ENCODE measurements around the gene ARHGEF37. TPM values are rescaled to one million over a fixed set of nuclear protein-coding genes. Genes with fewer than 3 reads are reported as not detected.

The ARHGEF37 gene
- total RNA-seq, 2 experiments from 2014 or later, result 1.1 TPM

GRCh38 chr5:149603210-149603609 lies 21.9 kb downstream of the ARHGEF37 start:
- CTCF ChIA-PET, result no interaction called here
- Mint-ChIP-seq H3K27ac (no peak overlapping the region), H3K4me1 (ENCODE audit: low read depth) (peaks cover 3% of the 10 kb centered on the region), H3K36me3 (ENCODE audit: low read depth) (no peaks in the 10 kb centered on the region), H3K27me3 (no peaks in the 10 kb centered on the region), H3K9me3 (no peaks in the 10 kb centered on the region), H3K4me3 (no peak overlapping the region)
- no peak for DNase-seq
- intact Hi-C loops (cut with micrococcal nuclease), result no loop called here
- no peak for TF ChIP-seq CTCF (IDR thresholded peaks at IDR 0.05)
- POLR2A ChIA-PET, result no interaction called here
- ATAC-seq, result no peak

- no peaks in the 10 kb centered on the region for H3K9me3 Mint-ChIP-seq
- CTCF ChIA-PET, result no interaction called here
- ATAC-seq (no peak), DNase-seq (no peak)
- peaks cover 3% of the 10 kb centered on the region for H3K4me1 Mint-ChIP-seq (ENCODE audit: low read depth)
- H3K27ac Mint-ChIP-seq, result no peak overlapping the region
- no peak overlapping the region for H3K4me3 Mint-ChIP-seq
- POLR2A ChIA-PET, result no interaction called here
- intact Hi-C loops (cut with micrococcal nuclease), result no loop called here
- H3K36me3 Mint-ChIP-seq (ENCODE audit: low read depth), result no peaks in the 10 kb centered on the region
- H3K27me3 Mint-ChIP-seq, result no peaks in the 10 kb centered on the region
- no peak for TF ChIP-seq CTCF (IDR thresholded peaks at IDR 0.05)
Observed at GRCh38 chr5:149603920-149604319, 22.6 kb downstream of the ARHGEF37 start.

- H3K27me3 Mint-ChIP-seq, result no peaks in the 10 kb centered on the region
- ChIA-PET POLR2A (no interaction called here), CTCF (no interaction called here)
- no peaks in the 10 kb centered on the region for H3K9me3 Mint-ChIP-seq
- no peak for ATAC-seq
- no peak for TF ChIP-seq CTCF (IDR thresholded peaks at IDR 0.05)
- no peaks in the 10 kb centered on the region for H3K36me3 Mint-ChIP-seq (ENCODE audit: low read depth)
- DNase-seq, result no peak
- intact Hi-C loops (cut with micrococcal nuclease), result no loop called here
- H3K4me3 Mint-ChIP-seq, result no peak overlapping the region
- H3K27ac Mint-ChIP-seq, result no peak overlapping the region
- H3K4me1 Mint-ChIP-seq (ENCODE audit: low read depth), result peaks cover 3% of the 10 kb centered on the region
Observed at GRCh38 chr5:149604321-149604720, 23.0 kb downstream of the ARHGEF37 start.

GRCh38 chr5:149605354-149605997 lies 24.2 kb downstream of the ARHGEF37 start:
- no peak for TF ChIP-seq CTCF (IDR thresholded peaks at IDR 0.05)
- Mint-ChIP-seq H3K4me3 (no peak overlapping the region), H3K27me3 (no peaks in the 10 kb centered on the region), H3K9me3 (no peaks in the 10 kb centered on the region), H3K4me1 (ENCODE audit: low read depth) (peaks cover 3% of the 10 kb centered on the region), H3K36me3 (ENCODE audit: low read depth) (no peaks in the 10 kb centered on the region), H3K27ac (no peak overlapping the region)
- no peak for DNase-seq
- ChIA-PET CTCF (interaction anchor here (1.1 kb wide), 1 partner anchor 13 kb away, joined by 4 read pairs; no protein-coding TSS in a partner anchor), POLR2A (interaction anchor here (0.5 to 1.4 kb wide), 2 partner anchors 15 to 55 kb away, joined by 3 to 4 read pairs; no protein-coding TSS in a partner anchor)
- intact Hi-C loops (cut with micrococcal nuclease), result no loop called here
- no peak for ATAC-seq

- no peaks in the 10 kb centered on the region for H3K36me3 Mint-ChIP-seq (ENCODE audit: low read depth)
- intact Hi-C loops (cut with micrococcal nuclease), result no loop called here
- H3K9me3 Mint-ChIP-seq, result no peaks in the 10 kb centered on the region
- no peak for TF ChIP-seq CTCF (IDR thresholded peaks at IDR 0.05)
- POLR2A ChIA-PET, result interaction anchor here (1.4 kb wide), 1 partner anchor 16 kb away, joined by 3 read pairs; no protein-coding TSS in a partner anchor
- no peak overlapping the region for H3K4me3 Mint-ChIP-seq
- H3K4me1 Mint-ChIP-seq (ENCODE audit: low read depth), result peaks cover 3% of the 10 kb centered on the region
- CTCF ChIA-PET, result interaction anchor here (1.1 kb wide), 1 partner anchor 13 kb away, joined by 4 read pairs; no protein-coding TSS in a partner anchor
- H3K27ac Mint-ChIP-seq, result no peak overlapping the region
- DNase-seq, result no peak
- no peak for ATAC-seq
- H3K27me3 Mint-ChIP-seq, result no peaks in the 10 kb centered on the region
Observed at GRCh38 chr5:149605998-149606724, 24.9 kb downstream of the ARHGEF37 start.
